B cell (primary cell): ENCODE results near the gene ARMC5. TPM values are rescaled to one million over a fixed set of nuclear protein-coding genes. Genes with fewer than 3 reads are reported as not detected.
"Not testable (repeated sequence)": the region's sequence is repeated elsewhere in the genome, so short reads cannot be mapped to it uniquely, and the experiment has no call there.

Experiments
- ATAC-seq: fragments of 200-7000 bp; cut with Tn5 transposase; one replicate; pipeline ENCODE4 v1.10.0; 2021; ENCODE audit warnings: low read depth, mild to moderate bottlenecking, moderate number of reproducible peaks, moderate library complexity
- CTCF ChIA-PET: fragments of 350-600 bp; sonication (Branson Sonifier 250); formaldehyde crosslinking; loops from one replicate; lab custom pipeline; 2021; ENCODE audit warnings: antibody characterized with exemption, inconsistent platforms; lab: Charles Lee
- POLR2A ChIA-PET: fragments of 350-600 bp; sonication (Branson Sonifier 250); formaldehyde crosslinking; loops from one replicate; lab custom pipeline; 2021; ENCODE audit warnings: antibody characterized with exemption; lab: Charles Lee
- DNase-seq: peaks from one replicate; pipeline ENCODE4 v3.0.0; 2013
- H2AFZ ChIP-seq: 2 replicates; pipeline ENCODE4 v1.6.1; 2012; ENCODE audit warnings: mild to moderate bottlenecking, low read depth, low read length; ENCODE audit not compliant: insufficient read depth, poor library complexity, severe bottlenecking
- H3K27ac ChIP-seq, 2 donors: 1 replicate in 1 of 2; 2 replicates in 1 of 2; pipeline ENCODE4 v1.5.1; 2012 to 2013; ENCODE audit warnings: low read length in 2 of 2, mild to moderate bottlenecking in 2 of 2, moderate library complexity in 1 of 2
- H3K27me3 ChIP-seq, 4 experiments: fragments of 200-600 bp in 1 of 4; sonication (generic) in 1 of 4; replicated peaks in 1 of 4; 1 replicate in 2 of 4; 2 replicates in 2 of 4; pipeline versions ENCODE4 v1.6.1 to v1.7.0; 2013 to 2016; ENCODE audit warnings: low read length in 3 of 4, mild to moderate bottlenecking in 2 of 4, mixed read lengths in 1 of 4, moderate library complexity in 1 of 4; ENCODE audit not compliant: insufficient read depth in 4 of 4, control insufficient read depth in 3 of 4; ENCODE audit errors: control extremely low read depth in 1 of 4
- H3K36me3 ChIP-seq, 2 experiments: replicated peaks in 1 of 2; 1 replicate in 1 of 2; 2 replicates in 1 of 2; pipeline versions ENCODE4 v1.6.1 to v1.7.1; 2013; ENCODE audit warnings: low read length in 1 of 2; ENCODE audit not compliant: insufficient read depth in 2 of 2, control insufficient read depth in 1 of 2; ENCODE audit errors: control extremely low read depth in 1 of 2, extremely low read depth in 1 of 2
- H3K4me1 ChIP-seq, 2 donors: fragments of 200-600 bp in 1 of 2; sonication (generic) in 1 of 2; 1 replicate in 1 of 2; 2 replicates in 1 of 2; pipeline versions ENCODE4 v1.5.1 to v1.6.1; 2013 to 2017; ENCODE audit warnings: low read length in 2 of 2; ENCODE audit not compliant: control insufficient read depth in 2 of 2, insufficient read depth in 2 of 2
- H3K4me2 ChIP-seq: replicated peaks from 2 replicates; pipeline ENCODE3; 2012; ENCODE audit warnings: mild to moderate bottlenecking, low read depth, low read length; ENCODE audit not compliant: poor library complexity, severe bottlenecking
- H3K4me3 ChIP-seq, 5 experiments: fragments of 200-600 bp in 1 of 5; sonication (generic) in 1 of 5; 1 replicate in 3 of 5; 2 replicates in 2 of 5; pipeline versions ENCODE4 v1.5.1 to v1.7.0; 2011 to 2016; ENCODE audit warnings: low read length in 4 of 5, mild to moderate bottlenecking in 4 of 5, low read depth in 2 of 5, control low read depth in 1 of 5, moderate library complexity in 1 of 5; ENCODE audit not compliant: insufficient read depth in 1 of 5; ENCODE audit errors: control extremely low read depth in 1 of 5, extremely low read depth in 1 of 5
- H3K79me2 ChIP-seq: fragments of 200-600 bp; sonication (generic); one replicate; pipeline ENCODE4 v1.6.0; 2016; ENCODE audit warnings: low read length; ENCODE audit not compliant: control insufficient read depth, insufficient read depth
- H3K9ac ChIP-seq: fragments of 200-600 bp; sonication (generic); 2 replicates; pipeline ENCODE4 v1.6.1; 2017; ENCODE audit warnings: mild to moderate bottlenecking, low read length, moderate library complexity
- H3K9me3 ChIP-seq, 3 donors: one replicate each; pipeline versions ENCODE4 v1.6.1 to v1.7.1; 2013; ENCODE audit warnings: low read length in 2 of 3; ENCODE audit not compliant: control insufficient read depth in 2 of 3, insufficient read depth in 1 of 3; ENCODE audit errors: control extremely low read depth in 1 of 3
- H4K20me1 ChIP-seq: 2 replicates; pipeline ENCODE4 v1.6.0; 2012; ENCODE audit warnings: mild to moderate bottlenecking, low read length; ENCODE audit not compliant: insufficient read depth, control insufficient read depth, poor library complexity, severe bottlenecking
- H3K27ac Mint-ChIP-seq: one replicate; pipeline ENCODE4 v1.8.0; 2021; ENCODE audit warnings: mixed read lengths
- H3K27me3 Mint-ChIP-seq: one replicate; pipeline ENCODE4 v1.8.0; 2021; ENCODE audit warnings: mixed read lengths
- H3K4me1 Mint-ChIP-seq: one replicate; pipeline ENCODE4 v1.8.0; 2021; ENCODE audit warnings: mixed read lengths
- H3K4me3 Mint-ChIP-seq: one replicate; pipeline ENCODE4 v1.8.0; 2021; ENCODE audit warnings: mixed read lengths
- H3K9me3 Mint-ChIP-seq: one replicate; pipeline ENCODE4 v1.8.0; 2022; ENCODE audit warnings: mixed read lengths; ENCODE audit not compliant: insufficient read depth
- EZH2 ChIP-seq: IDR thresholded peaks from 2 replicates; pipeline ENCODE4 v1.6.1; 2012; ENCODE audit warnings: borderline replicate concordance, low read depth, mild to moderate bottlenecking, moderate library complexity, low read length; ENCODE audit not compliant: insufficient read depth, poor library complexity, severe bottlenecking
- WGBS: methylation state at CpG from one replicate; pipeline ENCODE4 v1.1.5; 2013; ENCODE audit warnings: missing lambda C conversion rate; ENCODE audit not compliant: insufficient coverage; 5-methylcytosine and 5-hydroxymethylcytosine counted together
- intact Hi-C: fragments of 100-400 bp; cut with micrococcal nuclease; formaldehyde crosslinking; loops from one replicate; pipeline ENCODE4 v1.10.0; 2022
- polyA plus RNA-seq: library from polyadenylated mRNA; depleted of rRNA; stranded (reverse); fragments of >200 nt; gene quantifications from 2 replicates; pipeline ENCODE4 v1.2.3, GENCODE V29; 2012
- total RNA-seq, 2 donors: library from RNA; stranded (reverse); fragments of 120-200 nt in 1 of 2; gene quantifications; 1 replicate in 1 of 2; 2 replicates in 1 of 2; pipeline versions ENCODE4 v1.2.3 to v1.2.4, GENCODE V29; 2013 to 2022
- TF ChIP-seq, protein P1 (sequence below): fragments of 200-600 bp; IDR thresholded peaks from one replicate; pipeline ENCODE4 v1.8.0; 2022; ENCODE audit warnings: antibody characterized with exemption, mild to moderate bottlenecking

The ARMC5 gene
- total and polyA plus RNA-seq, 2 donors (not counting 1 experiment from before 2014, with no cell fraction given): 11.7 to 15.4 TPM

DNA sequence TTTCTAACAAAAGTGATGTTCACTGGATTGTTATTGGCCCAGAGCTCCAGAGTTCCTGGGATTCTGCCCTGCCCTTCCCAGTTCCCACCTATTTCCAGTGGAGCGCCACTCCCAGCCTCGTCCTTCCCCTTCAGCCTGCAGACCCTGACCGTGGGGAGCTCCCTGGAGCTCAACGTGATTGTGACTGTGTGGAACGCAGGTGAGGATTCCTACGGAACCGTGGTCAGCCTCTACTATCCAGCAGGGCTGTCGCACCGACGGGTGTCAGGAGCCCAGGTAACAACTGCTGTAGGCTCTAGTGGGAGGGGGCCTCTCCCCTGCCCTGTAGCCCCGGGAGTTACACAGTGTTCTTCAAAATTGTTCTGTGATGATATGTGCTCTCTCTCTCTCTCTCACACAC lies 42.9 kb upstream of the ARMC5 start:
- H3K36me3 ChIP-seq: no peaks in the 10 kb centered on the region
- no peak overlapping the region for H3K4me3 ChIP-seq
- H3K9ac ChIP-seq: no peak overlapping the region
- 92% methylated on average over 7 of the region's 11 CpGs for WGBS
- Mint-ChIP-seq H3K9me3 (no peaks in the 10 kb centered on the region), H3K4me3 (no peak overlapping the region), H3K27me3 (peaks cover 21% of the 10 kb centered on the region), H3K27ac (no peak overlapping the region), H3K4me1 (peaks cover 17% of the 10 kb centered on the region)
- peaks cover 0 to 9% (median 0%) of the 10 kb centered on the region in 3 donors for H3K9me3 ChIP-seq
- ChIA-PET CTCF (no interaction called here), POLR2A (no interaction called here)
- no peaks in the 10 kb centered on the region for H4K20me1 ChIP-seq
- TF ChIP-seq, protein P1, sequence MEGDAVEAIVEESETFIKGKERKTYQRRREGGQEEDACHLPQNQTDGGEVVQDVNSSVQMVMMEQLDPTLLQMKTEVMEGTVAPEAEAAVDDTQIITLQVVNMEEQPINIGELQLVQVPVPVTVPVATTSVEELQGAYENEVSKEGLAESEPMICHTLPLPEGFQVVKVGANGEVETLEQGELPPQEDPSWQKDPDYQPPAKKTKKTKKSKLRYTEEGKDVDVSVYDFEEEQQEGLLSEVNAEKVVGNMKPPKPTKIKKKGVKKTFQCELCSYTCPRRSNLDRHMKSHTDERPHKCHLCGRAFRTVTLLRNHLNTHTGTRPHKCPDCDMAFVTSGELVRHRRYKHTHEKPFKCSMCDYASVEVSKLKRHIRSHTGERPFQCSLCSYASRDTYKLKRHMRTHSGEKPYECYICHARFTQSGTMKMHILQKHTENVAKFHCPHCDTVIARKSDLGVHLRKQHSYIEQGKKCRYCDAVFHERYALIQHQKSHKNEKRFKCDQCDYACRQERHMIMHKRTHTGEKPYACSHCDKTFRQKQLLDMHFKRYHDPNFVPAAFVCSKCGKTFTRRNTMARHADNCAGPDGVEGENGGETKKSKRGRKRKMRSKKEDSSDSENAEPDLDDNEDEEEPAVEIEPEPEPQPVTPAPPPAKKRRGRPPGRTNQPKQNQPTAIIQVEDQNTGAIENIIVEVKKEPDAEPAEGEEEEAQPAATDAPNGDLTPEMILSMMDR: no peak
- no peak for TF ChIP-seq EZH2
- H3K4me1 ChIP-seq: peaks cover 0 to 5% of the 10 kb centered on the region in 2 donors
- no peak overlapping the region for H3K27ac ChIP-seq
- H2AFZ ChIP-seq: no peak overlapping the region
- intact Hi-C loops: no loop called here
- H3K27me3 ChIP-seq: peaks cover 0 to 3% (median 0%) of the 10 kb centered on the region in 4 experiments
- ATAC-seq (no peak), DNase-seq (no peak)
- no peaks in the 10 kb centered on the region for H3K79me2 ChIP-seq
- no peak overlapping the region for H3K4me2 ChIP-seq

DNA sequence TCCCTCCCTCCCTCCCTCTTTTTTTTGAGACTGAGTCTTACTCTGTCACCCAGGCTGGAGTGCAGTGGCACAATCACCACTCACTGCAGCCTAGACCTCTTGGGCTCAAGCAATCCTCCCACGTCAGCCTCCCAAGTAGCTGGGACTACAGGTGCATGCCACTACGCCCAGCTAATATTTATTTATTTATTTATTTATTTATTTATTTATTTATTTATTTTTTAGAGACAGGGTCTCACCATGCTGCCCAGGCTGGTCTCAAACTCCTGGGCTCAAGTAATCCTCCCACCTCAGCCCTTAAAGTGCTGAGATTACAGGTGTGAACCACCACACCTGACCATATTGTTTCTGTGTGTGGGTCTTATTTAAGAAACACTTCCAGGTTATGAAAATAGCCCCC lies 42.3 kb upstream of the ARMC5 start:
- H3K4me3 Mint-ChIP-seq, H3K79me2 ChIP-seq, H3K27ac Mint-ChIP-seq, ATAC-seq, H3K27ac ChIP-seq, H3K4me2 ChIP-seq, CTCF ChIA-PET, H3K9me3 ChIP-seq, H3K27me3 ChIP-seq, H3K4me3 ChIP-seq, H3K36me3 ChIP-seq, POLR2A ChIA-PET, H2AFZ ChIP-seq, intact Hi-C loops, H3K4me1 ChIP-seq, H3K9ac ChIP-seq, H3K9me3 Mint-ChIP-seq, DNase-seq, H4K20me1 ChIP-seq: not testable (repeated sequence)
- Mint-ChIP-seq H3K27me3 (peaks cover 21% of the 10 kb centered on the region), H3K4me1 (peaks cover 17% of the 10 kb centered on the region)
- WGBS: no CpG with 5 or more reads among the region's 2 CpGs
